HS-27A (cell line): Measurements from ENCODE around the gene CFHR4.
"Not testable (repeated sequence)": the region's sequence is repeated elsewhere in the genome, so short reads cannot be mapped to it uniquely, and the experiment has no call there.

Experiments
- DNase-seq: peaks from one replicate; pipeline ENCODE4 v3.0.0-alpha.2; 2012; ENCODE audit warnings: low read depth, missing footprints

The CFHR4 gene

DNA sequence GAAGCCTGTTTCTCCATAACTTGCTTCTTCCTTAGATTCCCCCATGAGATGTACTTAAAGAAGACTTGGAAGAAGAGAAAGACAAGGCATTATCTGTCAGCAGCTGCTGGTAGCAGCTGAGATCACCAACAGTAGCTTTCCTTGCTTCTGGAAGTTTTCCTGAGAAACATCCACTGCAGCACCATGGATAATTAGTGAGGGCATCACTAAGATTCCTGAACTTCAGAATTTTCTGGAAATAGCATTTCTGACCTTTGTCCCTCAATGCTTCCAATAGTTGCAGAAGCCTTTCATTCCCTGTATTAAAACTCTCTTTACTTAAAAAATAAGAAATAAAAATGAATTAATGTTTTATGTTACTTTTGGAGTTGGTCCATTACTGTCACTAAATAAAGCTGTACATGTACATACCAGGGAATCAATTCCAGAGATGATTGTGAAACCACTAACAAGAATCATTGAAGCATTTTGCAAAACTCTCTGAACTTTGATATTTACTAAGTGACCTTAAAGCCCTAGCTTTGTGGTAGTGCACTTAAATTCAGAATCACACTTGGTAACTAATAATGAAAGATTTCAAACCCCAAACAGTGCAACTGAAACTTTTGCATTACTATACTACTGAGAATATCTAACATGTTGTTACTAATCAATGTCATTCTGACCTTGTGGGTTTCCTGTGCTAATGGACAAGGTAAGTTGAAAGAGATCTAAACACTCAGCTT lies at the start of gene CFHR4:
Gene CFHR4, plus strand, starts transcription at position 538 of the 725 bp plus-strand sequence. Its CDS starts 99 bp downstream, at position 637.
- no peak for DNase-seq

DNA sequence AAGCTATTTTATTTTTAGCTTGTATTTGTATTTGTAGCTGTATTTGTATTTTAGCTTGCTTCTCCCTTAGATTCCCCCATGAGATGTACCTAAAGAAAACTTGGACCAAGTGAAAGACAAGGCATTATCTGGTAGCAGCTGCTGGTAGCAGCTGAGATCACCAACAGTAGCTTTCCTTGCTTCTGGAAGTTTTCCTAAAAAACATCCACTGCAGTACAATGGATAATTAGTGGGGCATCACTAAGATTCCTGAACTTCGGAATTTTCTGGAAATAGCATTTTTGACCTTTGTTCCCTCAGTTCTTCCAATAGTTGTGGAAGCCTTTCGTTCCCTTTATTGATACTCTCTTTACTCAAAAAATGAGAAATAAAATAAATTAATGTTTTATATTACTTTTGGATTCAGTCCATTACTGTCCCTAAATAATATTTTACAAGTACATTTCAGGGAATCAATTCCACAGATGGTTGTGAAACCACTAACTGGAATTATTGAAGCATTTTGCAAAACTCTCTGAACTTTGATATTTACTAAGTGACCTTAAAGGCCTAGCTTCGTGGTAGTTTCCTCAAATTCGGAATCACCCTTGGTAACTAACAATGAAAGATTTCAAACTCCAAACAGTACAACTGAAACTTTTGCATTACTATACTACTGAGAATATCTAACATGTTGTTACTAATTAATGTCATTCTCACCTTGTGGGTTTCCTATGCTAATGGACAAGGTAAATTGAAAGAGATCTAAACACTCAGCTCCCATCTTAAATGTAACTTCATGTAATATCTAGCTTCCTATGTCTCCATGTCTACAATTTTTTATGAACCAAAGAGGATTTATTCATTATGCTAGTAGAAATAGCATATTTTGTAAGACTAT lies 38.0 kb upstream of the CFHR4 start:
- not testable (repeated sequence) for DNase-seq

DNA sequence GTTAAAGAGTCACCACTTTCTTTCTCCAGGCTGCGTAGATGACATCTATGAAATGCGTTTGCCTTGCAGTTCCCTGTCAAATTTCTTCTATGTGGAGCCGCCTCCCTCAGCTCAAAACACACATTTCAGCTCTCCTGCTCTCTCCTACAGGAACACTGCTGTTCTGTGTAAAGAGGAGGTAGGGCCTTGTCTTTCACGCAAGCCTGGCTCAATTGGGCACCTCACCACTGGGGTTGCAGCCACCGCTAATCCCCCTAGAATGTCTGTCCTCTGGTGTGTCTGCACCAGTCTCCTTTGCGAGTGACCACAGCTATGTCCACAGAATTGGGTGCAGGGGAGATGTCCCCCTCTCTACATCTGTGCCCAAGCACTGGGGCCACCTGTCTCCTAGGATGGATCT lies 31.8 kb upstream of the CFHR4 start:
- no peak for DNase-seq

DNA sequence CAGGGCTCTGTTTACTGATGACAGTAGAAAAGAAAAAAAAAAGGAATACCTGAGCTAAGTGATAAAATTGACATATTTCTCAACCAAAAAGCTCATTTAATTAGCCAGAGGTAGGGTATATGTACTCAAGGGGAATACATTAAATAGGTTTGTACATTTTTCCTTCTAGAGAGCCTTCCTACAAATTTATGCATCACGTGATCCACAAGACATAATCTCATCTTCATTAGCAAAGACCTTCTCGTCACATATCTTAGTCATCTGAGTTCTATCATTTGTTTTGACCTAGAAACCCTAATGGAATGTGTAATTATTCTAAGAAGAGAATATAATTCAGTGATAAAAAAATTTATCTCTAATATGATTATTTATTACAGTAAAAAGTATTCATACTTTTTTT lies 30.7 kb upstream of the CFHR4 start:
- DNase-seq = no peak

DNA sequence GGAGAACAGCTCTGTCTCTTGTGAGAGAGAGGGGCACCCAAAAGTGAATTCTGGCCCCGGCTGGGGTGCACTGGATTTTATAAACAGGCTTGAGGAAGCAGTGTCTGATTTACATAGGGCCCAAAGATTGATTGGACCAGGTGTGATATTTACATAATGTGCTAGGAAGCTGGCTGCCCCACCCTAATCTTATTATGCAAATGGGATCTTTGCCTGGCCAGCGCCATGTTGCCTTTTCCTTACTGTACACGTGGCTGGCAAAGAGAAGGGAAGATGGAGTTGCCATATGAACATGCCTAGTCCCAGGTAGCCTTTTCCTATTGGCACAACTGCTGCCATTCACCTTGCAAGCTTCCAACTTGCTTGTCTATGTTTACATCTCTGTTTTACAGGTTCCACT lies 29.0 kb upstream of the CFHR4 start:
- DNase-seq = no peak

DNA sequence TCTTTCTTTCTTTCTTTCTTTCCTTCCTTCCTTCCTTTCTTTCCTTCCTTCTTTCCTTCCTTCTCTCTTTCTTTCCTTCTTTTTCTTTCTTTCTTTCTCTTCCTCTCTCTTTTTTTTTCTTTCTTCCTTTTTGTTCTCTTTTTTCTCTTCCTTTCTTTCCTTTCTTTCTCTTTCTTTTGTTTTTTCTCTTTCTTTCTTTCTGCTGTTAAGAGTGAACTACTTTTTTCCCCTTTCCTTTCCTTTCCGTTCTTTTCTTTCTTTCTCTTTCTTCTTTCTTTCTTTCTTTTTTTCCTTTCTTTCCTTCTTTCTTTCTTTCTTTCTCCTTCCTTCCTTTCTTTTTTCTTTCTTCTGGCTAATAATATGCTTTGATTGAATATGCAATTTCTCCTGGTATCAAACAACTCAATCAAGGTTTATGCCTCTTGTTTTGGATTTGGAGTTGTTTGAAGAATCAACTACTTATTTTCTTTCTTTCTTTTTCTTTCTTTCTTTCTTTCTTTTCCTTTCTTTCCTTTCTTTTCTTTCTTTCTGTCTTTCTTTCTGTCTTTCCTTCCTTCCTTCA lies 27.4 kb upstream of the CFHR4 start:
- DNase-seq = no peak

DNA sequence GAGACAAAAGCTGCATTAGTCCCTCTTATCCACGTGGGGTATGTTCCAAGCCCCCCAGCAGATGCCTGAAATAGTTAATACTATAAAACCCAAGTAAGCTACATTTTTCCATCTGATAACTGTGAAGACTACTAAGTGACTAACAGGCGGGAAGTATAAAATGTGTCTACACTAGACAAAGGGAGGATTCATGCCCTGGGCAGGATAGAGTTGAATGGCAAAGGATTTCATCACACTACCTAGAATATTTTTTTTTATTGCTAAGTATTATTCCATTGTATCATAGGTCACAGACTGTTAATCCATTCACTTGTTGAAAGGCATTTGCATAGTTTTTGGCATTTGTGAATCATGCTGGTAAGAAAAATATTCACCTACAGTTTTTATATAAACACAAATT lies 26.4 kb upstream of the CFHR4 start:
- no peak for DNase-seq

DNA sequence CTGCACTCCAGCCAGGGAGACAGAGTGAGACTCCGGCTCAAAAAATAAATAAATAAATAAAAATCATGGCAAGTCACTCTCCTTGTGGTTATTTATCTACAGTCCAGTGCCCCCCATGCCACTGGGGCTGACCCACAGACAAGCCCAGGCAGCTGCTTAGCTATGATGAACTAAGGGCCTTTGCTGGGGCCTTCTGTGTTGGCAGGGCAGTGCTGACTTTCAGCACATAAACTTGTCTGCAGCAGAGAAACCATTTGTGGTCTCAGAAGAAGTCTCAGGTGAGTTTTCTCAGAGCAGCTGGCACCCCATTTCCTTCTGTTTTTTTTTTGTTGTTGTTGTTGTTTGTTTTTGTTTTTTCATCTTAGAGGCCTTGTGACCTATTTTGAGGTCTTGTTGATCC lies 20.9 kb upstream of the CFHR4 start:
- no peak for DNase-seq

DNA sequence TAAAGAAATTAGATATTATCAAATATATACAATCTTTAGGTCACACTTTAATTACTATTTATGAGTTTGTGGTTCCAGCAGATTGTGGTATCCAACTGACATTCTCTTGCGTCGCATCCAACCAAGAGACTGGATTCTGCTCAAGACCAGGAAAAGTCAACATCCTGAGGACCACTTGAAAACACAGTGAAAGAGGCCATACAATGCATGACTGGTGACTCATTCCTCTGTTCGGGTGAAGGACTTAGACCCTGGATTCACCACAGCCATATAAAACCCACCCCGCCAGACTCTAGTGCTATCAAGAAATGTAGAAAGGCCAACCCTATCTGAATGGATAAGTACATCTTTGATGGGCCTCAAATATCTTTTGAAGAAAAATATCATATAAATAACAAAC lies 14.5 kb upstream of the CFHR4 start:
- no peak for DNase-seq

DNA sequence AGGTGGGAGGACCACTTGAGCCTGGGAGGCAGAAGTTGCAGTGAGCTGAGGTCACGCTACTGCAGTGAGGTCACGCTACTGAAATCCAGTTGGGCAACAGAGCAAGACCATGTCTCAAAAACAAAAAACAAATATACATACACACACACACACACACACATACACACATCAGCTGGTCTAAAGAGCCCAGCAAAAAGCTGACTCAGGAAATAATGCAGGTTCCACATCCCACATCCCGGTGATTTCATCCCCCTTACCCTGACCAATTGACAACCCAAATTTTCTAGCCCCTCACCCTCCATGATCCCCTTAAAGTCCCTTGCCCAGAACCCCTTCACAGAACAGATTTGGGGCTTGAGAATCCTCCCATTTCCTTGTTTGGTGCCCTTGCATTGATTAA lies 11.9 kb upstream of the CFHR4 start:
- DNase-seq = no peak

DNA sequence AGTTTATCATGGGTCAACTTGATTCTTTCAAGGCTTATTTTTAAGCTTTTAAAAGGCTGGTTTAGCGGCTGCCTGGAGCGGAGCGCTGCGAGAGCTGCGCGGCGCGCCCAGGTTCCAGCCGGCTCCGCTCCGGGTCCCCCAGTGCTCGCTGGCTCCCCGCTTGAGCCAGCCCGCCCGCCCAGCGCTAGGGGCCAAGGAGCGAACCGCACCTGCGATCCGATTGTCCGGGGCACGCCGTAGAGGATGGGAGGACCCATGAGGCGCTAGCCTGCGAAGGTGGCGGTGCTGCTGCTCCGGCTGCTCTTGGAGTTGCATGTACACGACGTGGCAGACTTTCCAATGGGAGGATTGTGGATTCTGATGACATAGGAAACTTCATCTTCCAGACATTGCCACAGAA lies 9.9 kb upstream of the CFHR4 start:
- DNase-seq = no peak

DNA sequence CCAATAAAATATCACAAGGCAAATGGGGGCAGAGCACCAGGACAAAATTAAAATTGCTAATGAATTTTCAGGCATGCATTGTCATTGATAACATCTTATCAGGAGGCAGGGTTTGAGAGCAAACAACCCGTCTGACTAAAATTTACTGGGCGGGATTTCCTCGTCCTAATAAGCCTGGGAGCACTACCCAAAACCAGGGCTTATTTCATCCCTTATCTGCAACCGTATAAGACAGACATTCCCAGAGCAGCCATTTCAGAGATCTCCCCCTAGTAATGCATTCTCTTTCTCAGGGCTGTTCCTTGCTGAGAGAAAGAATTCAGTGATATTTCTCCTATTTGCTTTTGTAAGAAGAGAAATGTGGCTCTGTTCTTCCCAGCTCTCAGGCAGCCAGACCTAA lies 1.3 kb upstream of the CFHR4 start:
- DNase-seq = not testable (repeated sequence)

DNA sequence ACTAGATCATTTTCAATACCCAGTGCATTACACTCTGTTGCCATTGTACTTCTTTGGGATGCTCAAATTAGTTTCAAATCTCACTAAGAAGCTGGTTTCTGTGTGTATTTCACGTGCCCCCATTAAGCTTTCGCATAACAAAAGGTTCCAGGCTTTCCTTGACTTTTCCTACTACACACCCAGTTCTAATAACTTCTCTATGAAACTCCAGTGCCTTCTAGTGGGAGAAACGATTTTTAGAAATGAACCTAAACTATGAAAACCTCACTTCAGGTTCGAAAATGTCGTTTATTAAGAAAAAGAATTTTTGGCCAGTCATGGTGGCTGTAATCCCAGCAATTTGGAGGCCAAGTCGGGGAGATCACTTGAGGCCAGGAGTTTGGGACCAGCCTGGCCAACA lies 2.8 kb downstream of the CFHR4 start:
- DNase-seq = no peak

DNA sequence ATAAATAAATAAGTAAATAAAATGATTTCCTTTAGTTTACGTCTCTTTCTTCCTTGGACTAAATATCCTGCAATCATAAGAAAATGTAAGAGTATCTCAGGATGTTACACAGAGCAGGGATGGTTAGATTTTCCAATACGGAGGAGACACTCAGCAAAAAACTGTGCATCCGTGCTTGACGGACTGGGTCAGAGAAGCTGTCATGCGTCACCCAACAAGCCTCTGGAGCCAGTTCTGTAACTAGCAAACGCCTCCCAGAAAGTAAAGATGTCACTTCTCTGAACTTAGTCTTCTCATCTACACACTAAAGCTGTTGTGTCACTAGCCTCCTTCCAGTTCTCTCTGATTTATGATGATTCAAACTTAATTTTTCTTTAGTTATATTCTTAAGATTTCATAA lies 3.4 kb downstream of the CFHR4 start:
- DNase-seq = no peak

DNA sequence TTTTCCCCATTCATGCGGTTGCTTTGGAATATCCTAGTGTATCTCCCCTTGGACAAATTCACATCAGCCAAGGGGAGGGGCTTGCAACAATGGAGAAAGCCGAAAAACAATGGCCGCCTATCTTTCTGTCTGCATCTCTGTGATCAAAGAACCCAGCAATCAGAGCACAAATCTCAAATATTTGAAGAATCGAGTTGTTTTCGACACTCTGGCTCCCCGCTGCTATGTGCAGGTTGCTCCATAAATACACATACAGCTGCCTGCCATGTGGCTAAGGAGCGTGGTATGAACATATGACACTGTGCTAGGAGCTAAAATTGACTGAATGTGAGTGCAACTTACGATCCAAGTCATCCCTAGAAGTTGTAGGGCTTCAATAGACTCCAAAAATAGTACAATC lies 8.5 kb downstream of the CFHR4 start:
- DNase-seq = no peak

DNA sequence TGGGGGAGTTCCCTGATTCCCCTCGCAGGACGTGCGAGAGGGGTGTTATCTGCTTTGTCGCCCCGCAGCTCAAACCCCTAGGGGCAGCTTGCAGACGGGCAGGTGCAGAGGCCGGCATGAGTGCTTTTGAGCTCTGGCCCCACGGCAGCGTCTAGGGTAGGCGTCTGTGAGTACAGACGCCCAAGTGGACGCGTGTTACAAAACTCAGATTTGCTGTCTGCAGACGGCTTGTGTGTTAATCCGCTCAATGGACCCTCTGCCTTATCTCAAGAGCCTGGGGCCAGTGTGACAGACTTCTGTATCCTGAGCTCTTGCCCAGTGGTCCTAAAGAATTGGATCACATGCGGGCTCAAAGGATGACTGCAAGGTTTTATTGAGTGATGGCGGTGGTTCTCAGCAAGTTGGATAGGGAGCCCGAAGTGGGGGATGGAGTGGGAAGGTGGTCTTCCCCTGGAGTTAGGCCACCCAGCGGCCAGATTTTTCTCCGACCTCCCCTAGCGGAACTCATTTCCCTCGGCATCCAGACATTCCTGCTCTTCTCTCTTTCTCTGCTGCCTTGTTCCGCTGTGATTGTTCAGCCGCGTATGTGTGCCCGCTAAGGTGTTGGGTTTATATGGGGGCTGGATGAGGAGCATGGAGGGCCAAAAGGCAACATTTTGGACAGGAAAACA lies 9.4 kb downstream of the CFHR4 start:
- DNase-seq = no peak

DNA sequence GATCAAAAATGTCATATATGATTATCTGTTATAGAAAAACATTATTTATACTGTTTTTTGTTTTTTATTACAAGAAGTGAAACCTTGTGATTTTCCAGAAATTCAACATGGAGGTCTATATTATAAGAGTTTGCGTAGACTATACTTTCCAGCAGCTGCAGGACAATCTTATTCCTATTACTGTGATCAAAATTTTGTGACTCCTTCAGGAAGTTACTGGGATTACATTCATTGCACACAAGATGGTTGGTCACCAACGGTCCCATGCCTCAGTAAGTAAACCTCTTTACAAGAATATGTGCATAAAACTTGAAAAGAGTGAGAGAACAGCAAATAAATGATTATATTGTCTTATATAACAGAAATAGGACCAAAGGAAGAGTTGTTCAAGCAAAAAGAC lies 14.5 kb downstream of the CFHR4 start:
- DNase-seq = no peak

DNA sequence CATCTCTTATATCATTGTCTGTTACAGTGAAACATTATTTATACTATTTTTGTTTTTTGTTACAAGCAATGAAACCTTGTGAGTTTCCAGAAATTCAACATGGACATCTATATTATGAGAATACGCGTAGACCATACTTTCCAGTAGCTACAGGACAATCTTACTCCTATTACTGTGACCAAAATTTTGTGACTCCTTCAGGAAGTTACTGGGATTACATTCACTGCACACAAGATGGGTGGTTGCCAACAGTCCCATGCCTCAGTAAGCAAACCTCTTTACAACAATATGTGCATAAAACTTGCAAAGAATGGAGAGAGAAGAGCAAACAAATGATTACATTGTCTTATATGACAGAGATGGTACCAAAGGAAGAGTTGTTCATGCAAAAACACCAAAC lies 22.4 kb downstream of the CFHR4 start:
- DNase-seq = no peak

DNA sequence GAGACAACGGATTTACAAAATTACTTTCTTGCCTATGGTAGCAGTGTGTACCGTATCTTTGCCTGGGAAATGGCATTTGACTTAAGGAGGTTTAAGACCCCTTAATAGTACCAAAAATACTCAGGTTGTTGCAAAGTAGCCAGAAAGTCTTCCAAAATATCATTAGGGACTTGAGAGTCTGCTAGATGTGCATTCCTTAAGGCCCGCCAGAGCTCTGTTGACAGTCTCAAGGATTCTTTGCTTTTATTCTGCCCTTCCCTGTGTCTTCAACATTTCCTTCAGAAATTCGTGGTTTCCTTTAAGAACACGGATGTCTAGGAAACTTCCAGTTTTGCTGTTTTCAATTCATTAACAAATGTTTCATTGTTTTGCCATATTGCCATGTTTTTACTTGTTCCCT lies 24.4 kb downstream of the CFHR4 start:
- DNase-seq = not testable (repeated sequence)

DNA sequence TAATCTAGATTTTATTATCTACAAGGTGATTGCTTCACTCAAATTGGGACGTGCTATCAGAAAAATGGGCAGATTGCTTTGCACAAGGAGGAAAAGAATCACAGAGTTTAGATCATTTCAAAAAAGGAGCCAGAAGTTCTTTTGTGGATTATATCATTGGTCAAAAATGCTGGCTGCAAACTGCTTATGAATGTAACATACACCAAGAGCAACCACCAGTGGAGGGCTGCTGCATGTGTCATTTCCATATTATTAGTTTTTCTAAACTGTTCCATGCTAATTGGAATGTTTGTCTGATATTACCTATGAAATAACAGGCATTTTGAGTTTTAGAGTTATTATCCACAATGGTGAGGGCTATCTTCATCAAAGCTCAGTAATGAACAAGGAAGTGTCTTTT lies 39.0 kb downstream of the CFHR4 start:
- DNase-seq = not testable (repeated sequence)

DNA sequence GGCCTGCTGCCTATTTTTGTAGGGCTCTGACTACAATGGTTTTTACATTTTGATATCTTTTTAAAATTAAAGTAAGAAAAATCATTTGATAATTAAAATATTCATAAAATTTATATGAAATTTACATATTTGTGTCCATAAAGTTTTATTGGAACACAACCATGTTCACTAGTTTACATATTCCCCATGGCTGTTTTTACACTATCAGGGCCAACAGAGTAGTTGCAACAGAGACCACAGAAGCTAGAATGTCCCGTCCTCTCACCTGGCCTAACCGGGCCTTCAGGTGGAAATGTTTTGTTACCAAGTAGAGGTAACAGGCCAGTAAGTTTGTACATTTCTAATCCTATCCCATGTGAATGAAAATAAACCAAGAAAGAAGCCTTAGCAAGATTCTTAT lies 45.0 kb downstream of the CFHR4 start:
- not testable (repeated sequence) for DNase-seq

DNA sequence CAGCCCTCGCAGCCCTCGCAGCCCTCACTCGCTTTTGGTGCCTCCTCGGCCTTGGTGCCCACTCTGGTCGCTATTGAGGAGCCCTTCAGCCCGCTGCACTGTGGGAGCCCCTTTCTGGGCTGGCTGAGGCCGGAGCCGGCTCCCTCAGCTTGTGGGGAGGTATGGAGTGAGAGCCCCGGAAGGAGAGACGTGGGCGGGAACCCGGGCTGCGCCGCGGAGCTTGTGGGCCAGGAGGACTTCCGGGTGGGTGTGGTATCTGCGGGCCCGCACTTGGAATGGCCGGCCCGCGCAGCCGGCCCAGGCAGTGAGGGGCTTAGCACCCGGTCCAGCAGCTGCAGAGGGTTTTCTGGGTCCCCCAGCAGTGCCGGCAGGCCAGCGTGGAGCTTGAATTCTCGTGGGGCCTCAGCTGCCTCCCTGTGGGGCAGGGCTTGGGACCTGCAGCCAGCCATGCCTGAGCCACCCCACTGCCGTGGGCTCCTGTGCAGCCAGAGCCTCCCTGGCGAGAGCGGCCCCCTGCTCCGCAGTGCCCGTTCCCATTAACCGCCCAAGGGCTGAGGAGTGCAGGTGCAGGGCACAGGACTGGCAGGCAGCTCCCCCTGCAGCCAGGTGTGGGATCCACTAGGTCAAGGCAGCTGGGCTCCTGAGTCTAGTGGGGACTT lies 45.8 kb downstream of the CFHR4 start:
- no peak for DNase-seq
